Urothelium cell line (cell line): ENCODE measurements around the gene PDGFA.

Source experiments
- DNase-seq: peaks from one replicate; pipeline ENCODE4 v3.0.0; 2011; ENCODE audit warnings: low spot score, mixed read lengths
- FAIRE-seq: peaks from 2 replicates; lab custom pipeline; 2011; peaks lifted over from hg19 to GRCh38; lab: Jason Lieb, UNC

The PDGFA gene

GRCh38 chr7:519484-520390, at the start of gene PDGFA:
PDGFA (minus strand) TSS chr7:519846; CDS start chr7:519001, 845 bp downstream.
- DNase-seq (peak; percentile 84), FAIRE-seq (no peak)

- peak; percentile 42 for FAIRE-seq
Observed at GRCh38 chr7:568031-568951, 48.6 kb upstream of the PDGFA start.

GRCh38 chr7:567305-567883, 47.7 kb upstream of the PDGFA start:
- DNase-seq (no peak), FAIRE-seq (peak; percentile 99)

More at GRCh38 chr7:568031-568951, 48.6 kb upstream of the PDGFA start:
- no peak for DNase-seq

- FAIRE-seq (peak; percentile 100), DNase-seq (no peak)
Observed at GRCh38 chr7:566100-566499, 46.5 kb upstream of the PDGFA start.

- DNase-seq: no peak
- FAIRE-seq: no peak
Observed at GRCh38 chr7:564176-564865, 44.7 kb upstream of the PDGFA start.

- DNase-seq: no peak
- peak; percentile 99 for FAIRE-seq
Observed at GRCh38 chr7:563629-564170, 44.1 kb upstream of the PDGFA start.

GRCh38 chr7:562789-563628, 43.4 kb upstream of the PDGFA start:
- no peak for DNase-seq
- FAIRE-seq: peak; percentile 73

GRCh38 chr7:562374-562675, 42.7 kb upstream of the PDGFA start:
- DNase-seq (no peak), FAIRE-seq (no peak)

GRCh38 chr7:561631-562373, 42.2 kb upstream of the PDGFA start:
- no peak for DNase-seq
- FAIRE-seq: peak; percentile 13

- FAIRE-seq (peak; percentile 99), DNase-seq (no peak)
Observed at GRCh38 chr7:560966-561630, 41.5 kb upstream of the PDGFA start.

- FAIRE-seq (no peak), DNase-seq (no peak)
Observed at GRCh38 chr7:559396-559705, 39.7 kb upstream of the PDGFA start.

- FAIRE-seq: no peak
Observed at GRCh38 chr7:557558-557881, 37.9 kb upstream of the PDGFA start.

GRCh38 chr7:556837-557557, 37.4 kb upstream of the PDGFA start:
- DNase-seq (no peak), FAIRE-seq (peak; percentile 32)

More at GRCh38 chr7:557558-557881, 37.9 kb upstream of the PDGFA start:
- DNase-seq: no peak

GRCh38 chr7:556291-556826, 36.7 kb upstream of the PDGFA start:
- no peak for DNase-seq
- peak; percentile 20 for FAIRE-seq

GRCh38 chr7:555551-556160, 36.0 kb upstream of the PDGFA start:
- DNase-seq (no peak), FAIRE-seq (no peak)

GRCh38 chr7:553636-554111, 34.0 kb upstream of the PDGFA start:
- no peak for DNase-seq
- FAIRE-seq: no peak
